Neuronal stem cell (in vitro differentiated cells): ENCODE measurements around the gene C14orf132.

Experiments used
- DNase-seq: peaks from one replicate; pipeline ENCODE4 v3.0.0-alpha.2; 2013; ENCODE audit warnings: low spot score
- H2AFZ ChIP-seq: one replicate; pipeline ENCODE4 v1.6.1; 2013; ENCODE audit warnings: mild to moderate bottlenecking, low read length, inconsistent platforms
- H2AK5ac ChIP-seq: 2 replicates; pipeline ENCODE4 v1.6.1; 2013; ENCODE audit warnings: low read depth, mild to moderate bottlenecking, inconsistent platforms, low read length, moderate library complexity, mixed read lengths
- H2BK120ac ChIP-seq: 2 replicates; pipeline ENCODE4 v1.6.1; 2013; ENCODE audit warnings: low read depth, mild to moderate bottlenecking, inconsistent platforms, low read length, moderate library complexity, mixed read lengths
- H2BK12ac ChIP-seq: one replicate; pipeline ENCODE4 v1.6.1; 2013; ENCODE audit warnings: low read length, inconsistent platforms
- H2BK15ac ChIP-seq: 2 replicates; pipeline ENCODE4 v1.6.1; 2013; ENCODE audit warnings: mild to moderate bottlenecking, low read length, inconsistent platforms, mixed read lengths
- H2BK5ac ChIP-seq: one replicate; pipeline ENCODE4 v1.6.1; 2013; ENCODE audit warnings: inconsistent platforms, mild to moderate bottlenecking, low read length, moderate library complexity
- H3K14ac ChIP-seq: one replicate; pipeline ENCODE4 v1.6.1; 2013; ENCODE audit warnings: low read length, inconsistent platforms
- H3K18ac ChIP-seq: 2 replicates; pipeline ENCODE4 v1.6.1; 2013; ENCODE audit warnings: low read length, inconsistent platforms
- H3K23ac ChIP-seq: 2 replicates; pipeline ENCODE4 v1.6.1; 2013; ENCODE audit warnings: low read depth, mild to moderate bottlenecking, mixed read lengths, low read length, inconsistent platforms; ENCODE audit not compliant: poor library complexity
- H3K27ac ChIP-seq: replicated peaks from 3 replicates; pipeline ENCODE4 v1.5.1; 2013; ENCODE audit warnings: low read length, inconsistent platforms
- H3K27me3 ChIP-seq, 3 experiments: 2 replicates each; pipeline ENCODE4 v1.6.1; 2013; ENCODE audit warnings: low read length in 3 of 3, mild to moderate bottlenecking in 2 of 3, inconsistent platforms in 1 of 3, low read depth in 1 of 3, mixed read lengths in 1 of 3, moderate library complexity in 1 of 3; ENCODE audit not compliant: control insufficient read depth in 3 of 3, insufficient read depth in 3 of 3
- H3K36me3 ChIP-seq, 2 donors: replicated peaks in 1 of 2; 2 replicates each; pipeline ENCODE4 v1.6.1; 2013; ENCODE audit warnings: low read length in 2 of 2; ENCODE audit not compliant: control insufficient read depth in 2 of 2, insufficient read depth in 2 of 2
- H3K4ac ChIP-seq: 2 replicates; pipeline ENCODE4 v1.6.1; 2013; ENCODE audit warnings: inconsistent platforms, mild to moderate bottlenecking, low read length, moderate library complexity
- H3K4me1 ChIP-seq, 2 donors: 1 replicate in 1 of 2; 2 replicates in 1 of 2; pipeline ENCODE4 v1.6.1; 2013; ENCODE audit warnings: low read length in 2 of 2, low read depth in 1 of 2; ENCODE audit not compliant: control insufficient read depth in 2 of 2, insufficient read depth in 1 of 2
- H3K4me2 ChIP-seq: one replicate; pipeline ENCODE4 v1.6.1; 2013; ENCODE audit warnings: mild to moderate bottlenecking, low read length, inconsistent platforms; ENCODE audit not compliant: insufficient read depth, poor library complexity, severe bottlenecking
- H3K4me3 ChIP-seq, 2 donors: 2 replicates each; pipeline ENCODE4 v1.5.1; 2013; ENCODE audit warnings: low read length in 2 of 2, mild to moderate bottlenecking in 2 of 2, inconsistent platforms in 1 of 2, moderate library complexity in 1 of 2
- H3K79me1 ChIP-seq: one replicate; pipeline ENCODE4 v1.6.1; 2013; ENCODE audit warnings: low read depth, mild to moderate bottlenecking, inconsistent platforms, low read length, moderate library complexity
- H3K9ac ChIP-seq: one replicate; pipeline ENCODE4 v1.6.1; 2013; ENCODE audit warnings: mild to moderate bottlenecking, low read depth, low read length, inconsistent platforms; ENCODE audit not compliant: poor library complexity
- H3K9me3 ChIP-seq, 2 donors: replicated peaks in 1 of 2; 2 replicates each; pipeline versions ENCODE3 to v1.6.1; 2013; ENCODE audit warnings: low read length in 2 of 2, mild to moderate bottlenecking in 2 of 2, inconsistent platforms in 1 of 2, low read depth in 1 of 2, mixed read lengths in 1 of 2, moderate library complexity in 1 of 2; ENCODE audit not compliant: control insufficient read depth in 2 of 2, insufficient read depth in 1 of 2
- H4K8ac ChIP-seq: one replicate; pipeline ENCODE4 v1.6.1; 2013; ENCODE audit warnings: low read depth, mild to moderate bottlenecking, inconsistent platforms, low read length, moderate library complexity
- H4K91ac ChIP-seq: one replicate; pipeline ENCODE4 v1.6.1; 2013; ENCODE audit warnings: low read length, low read depth, mild to moderate bottlenecking, inconsistent platforms; ENCODE audit not compliant: poor library complexity
- WGBS, 2 donors: extraction: QIAGEN DNeasy Blood & Tissue Kit; methylation state at CpG; one replicate each; pipeline ENCODE4 v1.1.7; 2013; ENCODE audit warnings: missing lambda C conversion rate in 2 of 2, mixed read lengths in 1 of 2; ENCODE audit not compliant: insufficient read length in 2 of 2, insufficient replicate concordance in 1 of 2; ENCODE audit errors: extremely low coverage in 2 of 2; 5-methylcytosine and 5-hydroxymethylcytosine counted together

C14orf132 gene

DNA sequence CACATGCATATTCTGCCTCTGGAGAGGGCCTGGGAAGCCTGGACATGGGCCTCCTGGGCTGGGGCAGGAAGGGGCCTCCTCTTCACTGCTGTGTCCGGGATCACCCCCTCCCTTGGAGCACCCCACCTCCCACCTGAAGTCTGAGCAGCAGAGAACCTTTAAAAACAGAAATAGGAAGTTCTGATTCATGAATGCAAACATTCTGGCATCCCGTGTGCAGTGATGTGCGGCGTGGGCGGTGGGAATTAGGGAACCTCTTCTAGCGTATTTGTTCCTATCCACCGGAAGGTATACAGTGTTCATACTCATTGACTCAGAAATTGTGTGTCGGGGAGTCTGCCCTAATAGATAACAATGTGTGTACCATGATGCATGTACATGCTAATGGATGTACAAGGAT lies 46.2 kb downstream of the C14orf132 start:
- no peak overlapping the region for H2AK5ac ChIP-seq
- H4K8ac ChIP-seq, result no peak overlapping the region
- no peaks in the 10 kb centered on the region for H3K79me1 ChIP-seq
- H3K4me1 ChIP-seq, result no peaks in the 10 kb centered on the region
- H2BK15ac ChIP-seq, result no peak overlapping the region
- H2BK120ac ChIP-seq, result no peak overlapping the region
- H3K4ac ChIP-seq, result no peak overlapping the region
- no peak overlapping the region for H3K23ac ChIP-seq
- no peak overlapping the region for H3K18ac ChIP-seq
- no peak overlapping the region for H2BK12ac ChIP-seq
- no peak overlapping the region for H4K91ac ChIP-seq
- H3K27ac ChIP-seq, result no peak overlapping the region
- H3K27me3 ChIP-seq, result no peaks in the 10 kb centered on the region
- no peak overlapping the region for H3K9ac ChIP-seq
- peaks cover 0 to 40% of the 10 kb centered on the region in 2 donors for H3K36me3 ChIP-seq
- no CpG with 5 or more reads among the region's 8 CpGs for WGBS, 2 donors
- H3K4me3 ChIP-seq, result no peak overlapping the region
- no peak overlapping the region for H2BK5ac ChIP-seq
- no peak for DNase-seq
- no peak overlapping the region for H3K14ac ChIP-seq
- no peaks in the 10 kb centered on the region for H3K9me3 ChIP-seq
- no peak overlapping the region for H3K4me2 ChIP-seq
- H2AFZ ChIP-seq, result no peak overlapping the region

DNA sequence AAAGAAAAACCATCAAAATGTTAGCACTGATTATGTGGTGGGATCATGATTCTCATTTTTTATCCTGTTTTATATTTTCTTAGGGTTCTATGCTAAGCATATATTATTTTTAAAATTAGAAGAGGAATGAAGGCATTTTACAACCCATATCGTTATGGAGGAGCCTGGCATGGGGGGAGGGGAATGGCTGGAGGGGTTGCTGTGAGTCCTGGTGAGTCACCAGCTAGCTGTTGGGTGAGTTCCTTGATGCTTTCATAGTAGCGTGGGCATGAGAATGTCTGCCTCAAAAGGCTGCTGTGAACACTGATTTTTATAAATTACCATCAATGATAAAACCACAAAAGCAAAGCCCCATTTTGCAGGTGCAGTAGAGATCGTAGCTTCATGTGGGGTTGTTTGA lies 46.9 kb downstream of the C14orf132 start:
- Histone ChIP-seq H2AK5ac (no peak overlapping the region), H2BK120ac (no peak overlapping the region), H3K4me3 (peak overlapping the region in 1 of 2 donors; percentile 6), H3K36me3 (peaks cover 0 to 47% of the 10 kb centered on the region in 2 donors), H4K91ac (no peak overlapping the region), H3K4ac (no peak overlapping the region), H2AFZ (no peak overlapping the region), H3K4me2 (no peak overlapping the region), H3K4me1 (no peaks in the 10 kb centered on the region), H3K79me1 (no peaks in the 10 kb centered on the region), H3K27me3 (no peaks in the 10 kb centered on the region), H3K14ac (no peak overlapping the region), H3K9ac (no peak overlapping the region), H2BK15ac (no peak overlapping the region), H4K8ac (no peak overlapping the region), H3K27ac (no peak overlapping the region), H3K23ac (no peak overlapping the region), H3K9me3 (no peaks in the 10 kb centered on the region), H2BK5ac (no peak overlapping the region), H2BK12ac (no peak overlapping the region), H3K18ac (no peak overlapping the region)
- no peak for DNase-seq
- WGBS, 2 donors, result no CpG with 5 or more reads among the region's 3 CpGs

DNA sequence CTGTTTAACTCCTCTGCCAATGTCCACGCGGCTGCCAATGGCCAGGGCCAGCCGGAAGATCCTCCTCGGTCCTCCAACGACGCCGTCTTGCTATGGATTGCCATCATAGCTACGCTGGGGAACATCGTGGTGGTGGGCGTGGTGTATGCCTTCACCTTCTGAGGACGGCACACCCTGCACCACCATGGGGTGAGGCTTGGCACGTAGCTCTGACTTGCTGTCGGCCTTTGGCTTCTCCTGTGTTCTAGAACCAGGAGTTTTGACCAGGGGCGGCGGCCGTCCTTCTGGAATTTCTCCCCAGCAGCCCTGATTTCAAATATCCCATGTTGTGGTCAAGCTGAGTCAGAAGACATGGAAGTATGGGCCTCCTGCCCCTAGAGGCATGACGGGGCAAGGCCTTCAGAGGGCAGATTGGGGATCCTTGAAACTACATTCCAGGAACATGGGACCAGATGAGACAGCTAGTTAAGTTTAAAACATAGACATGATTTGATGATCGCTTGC lies 47.5 kb downstream of the C14orf132 start:
- H3K9me3 ChIP-seq, result no peaks in the 10 kb centered on the region
- H3K9ac ChIP-seq, result no peak overlapping the region
- H2BK120ac ChIP-seq, result no peak overlapping the region
- WGBS, 2 donors, result no CpG with 5 or more reads among the region's 18 CpGs
- H3K27me3 ChIP-seq, result no peaks in the 10 kb centered on the region
- H3K4me1 ChIP-seq, result no peaks in the 10 kb centered on the region
- no peak overlapping the region for H2BK15ac ChIP-seq
- H2AFZ ChIP-seq, result no peak overlapping the region
- H4K91ac ChIP-seq, result no peak overlapping the region
- DNase-seq, result no peak
- no peak overlapping the region for H4K8ac ChIP-seq
- no peak overlapping the region for H3K4me2 ChIP-seq
- no peak overlapping the region for H3K18ac ChIP-seq
- no peak overlapping the region for H3K27ac ChIP-seq
- H2BK5ac ChIP-seq, result no peak overlapping the region
- peak overlapping the region in 1 of 2 donors; percentile 33 for H3K4me3 ChIP-seq
- no peak overlapping the region for H2BK12ac ChIP-seq
- no peak overlapping the region for H3K14ac ChIP-seq
- H3K36me3 ChIP-seq, result peaks cover 0 to 48% of the 10 kb centered on the region in 2 donors
- H3K23ac ChIP-seq, result no peak overlapping the region
- H2AK5ac ChIP-seq, result no peak overlapping the region
- no peaks in the 10 kb centered on the region for H3K79me1 ChIP-seq
- no peak overlapping the region for H3K4ac ChIP-seq

DNA sequence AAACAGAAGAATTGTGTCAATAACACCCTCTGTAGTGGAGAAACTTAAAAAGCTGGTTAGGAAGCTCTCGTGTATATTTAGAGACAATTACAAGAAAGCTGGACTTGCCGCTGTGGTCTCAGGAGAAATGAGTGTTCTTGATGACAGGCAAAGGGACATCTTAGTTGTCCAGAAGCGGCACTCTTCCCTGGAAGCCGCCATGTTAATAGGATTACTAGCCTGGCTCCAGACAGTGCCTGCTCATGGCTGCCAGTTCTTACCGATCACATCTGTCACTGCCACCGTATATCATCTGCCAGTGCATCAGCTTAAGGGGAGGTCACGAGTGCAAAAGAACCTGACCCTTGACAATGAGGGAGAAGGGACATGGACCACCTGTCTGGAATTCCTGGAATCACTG lies 48.9 kb downstream of the C14orf132 start:
- H3K4ac ChIP-seq, result no peak overlapping the region
- H3K36me3 ChIP-seq, result peaks cover 0 to 46% of the 10 kb centered on the region in 2 donors
- H4K8ac ChIP-seq, result no peak overlapping the region
- no peak overlapping the region for H3K4me2 ChIP-seq
- H3K9me3 ChIP-seq, result no peaks in the 10 kb centered on the region
- no peak overlapping the region for H2AK5ac ChIP-seq
- H3K4me1 ChIP-seq, result no peaks in the 10 kb centered on the region
- no peak for DNase-seq
- no peak overlapping the region for H2BK15ac ChIP-seq
- no peaks in the 10 kb centered on the region for H3K27me3 ChIP-seq
- WGBS, 2 donors, result no CpG with 5 or more reads among the region's 7 CpGs
- H2AFZ ChIP-seq, result no peak overlapping the region
- H3K9ac ChIP-seq, result no peak overlapping the region
- H2BK12ac ChIP-seq, result no peak overlapping the region
- H4K91ac ChIP-seq, result no peak overlapping the region
- no peak overlapping the region for H3K23ac ChIP-seq
- no peak overlapping the region for H3K18ac ChIP-seq
- no peak overlapping the region for H3K14ac ChIP-seq
- H2BK120ac ChIP-seq, result no peak overlapping the region
- H2BK5ac ChIP-seq, result no peak overlapping the region
- H3K27ac ChIP-seq, result no peak overlapping the region
- H3K79me1 ChIP-seq, result no peaks in the 10 kb centered on the region
- H3K4me3 ChIP-seq, result no peak overlapping the region
